ELF-1 (cell line): ENCODE results near the gene TMEM184B.
"Not testable (repeated sequence)": the region's sequence is repeated elsewhere in the genome, so short reads cannot be mapped to it uniquely, and the experiment has no call there.

ENCODE experiments used
- DNase-seq: peaks from one replicate; pipeline ENCODE4 v3.0.0-alpha.2; 2016; ENCODE audit warnings: low read depth, low spot score

The TMEM184B gene

GRCh38 chr22:38249803-38250642 is 22.8 kb downstream of the TMEM184B start:
- no peak for DNase-seq

DNA sequence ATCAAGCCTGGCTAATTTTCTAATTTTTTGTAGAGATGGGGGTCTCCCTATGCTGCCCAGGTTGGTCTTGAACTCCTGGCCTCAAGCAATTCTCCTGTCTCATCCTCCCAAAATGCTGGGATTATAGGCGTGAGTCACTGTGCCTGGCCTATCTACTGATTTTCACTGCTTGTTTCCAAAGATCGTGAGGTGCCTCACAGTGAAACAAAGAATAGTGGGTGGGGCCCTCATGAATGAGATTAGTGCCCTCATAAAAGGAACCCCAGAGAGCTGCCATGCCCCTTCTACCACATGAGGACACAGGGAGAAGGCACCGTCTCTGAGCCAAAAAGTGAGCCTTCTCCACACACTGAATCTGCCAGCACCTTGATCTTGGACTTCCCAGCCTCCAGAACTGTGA is 23.5 kb downstream of the TMEM184B start:
- DNase-seq: no peak

- DNase-seq: no peak
These were observed 24.5 kb downstream of the TMEM184B start for GRCh38 chr22:38248280-38248679.

DNA sequence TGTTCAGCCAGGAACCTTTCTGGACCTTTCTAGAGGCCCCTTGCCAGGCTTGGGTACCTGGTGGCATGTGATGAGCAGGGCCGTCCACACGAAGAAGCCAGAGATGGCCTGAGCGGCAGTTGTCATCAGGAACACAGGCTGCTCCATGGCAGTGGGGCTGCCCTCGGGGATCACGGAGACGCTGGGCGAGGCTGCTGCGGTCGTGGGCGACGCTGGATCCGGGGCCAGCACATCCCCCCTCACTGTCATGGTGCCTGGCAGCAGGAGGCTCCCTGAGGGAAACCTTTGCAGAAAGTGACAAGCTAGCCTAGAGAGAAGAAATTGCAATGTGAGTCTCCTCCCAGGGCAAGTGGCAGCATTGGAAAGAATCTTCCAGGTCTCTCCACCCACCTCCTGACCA is 25.1 kb downstream of the TMEM184B start:
- no peak for DNase-seq

- no peak for DNase-seq
These were observed 26.1 kb downstream of the TMEM184B start for GRCh38 chr22:38246692-38247091.

GRCh38 chr22:38246046-38246658 is 26.7 kb downstream of the TMEM184B start:
- no peak for DNase-seq

DNA sequence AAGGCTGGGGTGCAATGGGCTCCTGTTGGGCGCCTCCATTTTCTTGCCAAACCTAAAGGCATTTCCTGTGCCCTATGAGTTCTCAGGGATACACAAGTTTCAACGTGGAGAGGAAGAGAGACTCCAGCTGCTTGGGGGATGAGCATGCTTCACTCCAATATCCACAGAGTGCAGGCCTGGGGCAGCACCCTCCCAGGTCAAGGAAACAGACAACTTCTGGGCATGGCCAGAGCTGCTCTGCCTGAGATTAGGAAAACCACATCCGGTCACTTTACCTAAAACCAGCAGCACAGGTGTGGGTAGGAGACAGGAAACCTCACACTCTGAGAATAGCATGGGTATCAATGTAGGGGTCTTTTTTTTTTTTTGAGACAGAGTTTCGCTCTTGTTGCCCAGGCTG is 28.7 kb downstream of the TMEM184B start:
- DNase-seq: no peak

DNA sequence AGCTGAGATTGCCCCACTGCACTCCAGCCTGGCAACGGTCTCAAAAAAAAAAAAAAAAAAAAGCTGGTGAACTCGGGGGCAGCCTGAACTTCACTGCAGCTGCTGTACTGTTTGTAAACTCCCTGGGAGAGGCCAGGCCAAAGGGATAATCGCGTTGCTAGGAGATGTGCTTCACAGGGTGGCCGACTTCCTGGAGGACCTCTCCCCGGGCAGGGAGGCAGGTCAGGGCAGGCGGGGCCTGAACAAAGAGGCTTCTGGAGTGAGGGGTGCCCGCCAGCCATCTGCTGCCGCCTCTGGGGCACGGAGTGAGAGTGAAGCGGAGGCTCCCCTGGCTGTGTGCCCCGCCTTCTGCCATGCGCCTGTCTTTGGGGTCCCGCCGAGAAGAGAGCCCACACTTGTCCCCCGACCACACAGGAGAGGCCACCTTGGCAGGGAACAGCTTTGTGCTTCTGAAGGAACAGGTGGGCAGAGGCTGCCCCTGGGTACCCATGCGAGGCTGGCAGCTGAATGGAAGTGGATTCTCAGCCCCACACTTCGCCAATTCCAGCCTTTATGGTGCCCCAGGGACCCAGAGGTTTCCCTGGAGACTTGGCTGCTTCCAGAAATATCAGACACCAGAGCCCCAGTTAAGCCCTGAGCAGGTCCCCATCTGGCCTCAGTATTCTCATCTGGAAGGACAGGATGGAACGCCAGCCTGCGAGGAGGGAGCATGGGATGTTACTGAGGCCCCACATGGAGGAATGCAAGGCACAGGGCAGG is 29.6 kb downstream of the TMEM184B start:
- DNase-seq: no peak

DNA sequence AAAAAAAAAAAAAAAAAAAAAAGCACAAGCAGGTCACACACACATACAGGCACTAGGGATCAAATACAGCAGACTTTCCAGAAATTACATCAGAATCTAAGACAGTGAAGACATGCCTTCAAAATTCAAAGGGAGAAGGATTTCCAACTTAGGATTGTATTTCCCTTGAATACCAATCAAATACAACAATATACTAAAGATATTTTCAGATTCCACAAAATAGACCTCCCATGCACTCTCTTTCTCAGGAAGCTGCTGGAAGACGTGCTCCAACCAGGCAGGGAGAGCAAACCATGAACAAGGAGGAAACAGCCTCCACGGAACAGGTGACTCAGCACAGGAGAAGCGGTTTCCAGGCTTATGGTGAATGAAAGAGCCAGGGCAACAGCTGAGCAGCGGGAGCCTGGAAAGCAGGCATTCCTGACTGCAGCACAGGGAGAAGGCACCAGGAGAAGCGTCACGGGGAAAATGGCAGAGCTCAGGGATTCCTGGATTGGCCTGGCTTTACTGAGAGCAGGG is 32.0 kb downstream of the TMEM184B start:
- DNase-seq: peak; percentile 87

- DNase-seq: no peak
These were observed 33.6 kb downstream of the TMEM184B start for GRCh38 chr22:38239101-38239761.

GRCh38 chr22:38238519-38239071 is 34.2 kb downstream of the TMEM184B start:
- no peak for DNase-seq

DNA sequence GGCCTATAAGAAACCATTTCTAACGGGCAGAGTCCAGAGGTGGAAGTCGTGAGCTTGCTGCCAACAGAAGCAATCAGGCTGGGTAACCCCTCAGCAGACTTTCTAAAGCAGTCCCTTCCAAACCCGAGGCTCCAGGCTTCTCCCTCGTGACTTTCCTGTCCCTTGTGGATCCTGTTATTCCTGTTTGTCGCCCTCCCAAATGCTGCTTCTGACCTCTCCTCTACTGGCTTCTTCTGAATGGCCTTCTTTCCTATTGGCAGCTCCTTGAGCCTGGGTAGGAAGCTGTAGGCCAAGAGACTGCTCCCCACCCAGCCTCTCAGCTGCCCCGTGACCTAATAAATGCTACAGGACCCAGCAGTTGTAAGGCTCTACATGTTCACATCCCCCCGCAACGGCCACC is 36.0 kb downstream of the TMEM184B start:
- DNase-seq: peak; percentile 87

- DNase-seq: no peak
These were observed 37.5 kb downstream of the TMEM184B start for GRCh38 chr22:38235240-38235850.

- not testable (repeated sequence) for DNase-seq
These were observed 39.0 kb downstream of the TMEM184B start for GRCh38 chr22:38233856-38234255.

DNA sequence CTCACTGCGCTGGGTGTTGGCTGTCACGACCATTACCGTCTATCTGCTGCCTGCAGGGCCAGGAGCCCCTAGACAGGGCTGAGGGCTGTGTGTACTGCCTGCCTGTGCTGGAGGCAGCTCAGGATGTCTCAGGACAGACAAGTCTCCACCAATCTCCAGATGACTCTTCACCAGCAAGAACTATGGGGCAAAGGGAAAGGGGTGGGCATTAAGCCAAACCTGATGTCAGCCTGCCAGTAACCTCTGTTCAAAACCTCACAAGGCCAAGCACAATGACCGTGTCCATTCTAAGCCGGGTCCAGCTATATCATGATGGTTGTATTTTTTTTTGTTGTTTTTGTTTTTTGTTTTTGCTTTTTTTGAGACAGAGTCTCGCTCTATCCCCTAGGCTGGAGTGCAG is 39.4 kb downstream of the TMEM184B start:
- DNase-seq: no peak

GRCh38 chr22:38232196-38232595 is 40.6 kb downstream of the TMEM184B start:
- no peak for DNase-seq

GRCh38 chr22:38230916-38231315 is 41.9 kb downstream of the TMEM184B start:
- no peak for DNase-seq

DNA sequence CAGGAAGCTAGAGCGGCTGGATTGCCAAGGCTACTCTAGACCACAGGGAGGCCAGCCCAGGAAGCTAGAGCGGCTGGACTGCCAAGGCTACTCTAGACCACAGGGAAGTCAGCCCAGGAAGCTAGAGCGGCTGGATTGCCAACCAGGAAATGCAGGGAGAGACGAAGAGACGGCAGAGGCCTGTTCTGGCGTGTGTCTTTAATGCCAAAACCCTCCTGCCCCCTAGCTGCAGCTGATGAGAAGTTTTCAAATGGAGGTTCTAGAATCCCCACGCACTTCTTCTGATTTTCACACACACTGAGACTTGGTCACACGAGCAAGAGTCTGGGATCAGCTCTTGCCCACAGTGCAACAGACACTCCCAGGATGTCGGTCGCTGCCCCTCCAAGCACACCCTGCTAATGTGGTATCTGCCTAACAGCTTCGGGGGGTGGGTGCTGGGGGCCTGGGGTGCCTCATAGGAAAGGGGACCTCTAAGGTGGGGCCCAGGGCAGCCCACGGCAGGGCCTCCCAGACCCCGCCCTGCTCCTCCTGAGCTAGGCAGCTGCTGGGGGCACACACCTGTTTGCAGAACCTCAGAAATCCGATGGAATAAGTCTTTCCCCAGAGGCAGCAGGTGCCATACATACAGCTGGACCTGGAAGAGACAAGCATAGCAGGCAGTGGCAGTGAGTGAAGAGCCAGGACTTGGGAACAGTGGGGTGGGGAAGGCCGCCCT is 42.5 kb downstream of the TMEM184B start:
- peak; percentile 59 for DNase-seq

- no peak for DNase-seq
These were observed 43.7 kb downstream of the TMEM184B start for GRCh38 chr22:38228873-38229740.
